Caki2 (cell line): ENCODE data around the gene ARHGAP18. TPM values are rescaled to one million over a fixed set of nuclear protein-coding genes. Genes with fewer than 3 reads are reported as not detected.

Source experiments
- DNase-seq: peaks from one replicate; pipeline ENCODE4 v3.0.0-alpha.2; 2015; ENCODE audit warnings: low read depth
- in situ Hi-C: cut with HindIII; loops from 2 replicates; pipeline ENCODE4 v1.10.0; 2016; ENCODE audit warnings: low sequenced_read_pairs, low pct_unique_long_range_greater_than_20kb, mixed read lengths
- total RNA-seq: library from RNA; depleted of rRNA; stranded (reverse); fragments of >200 nt; shearing (Covaris generic); gene quantifications from 2 replicates; pipeline ENCODE4 v1.2.3, GENCODE V29; 2014; ENCODE audit warnings: low replicate concordance; rRNA removed

ARHGAP18 gene
- total RNA-seq, 1 experiment from 2014 or later = 17.3 TPM

- DNase-seq = no peak
- in situ Hi-C loops = no loop called here
Observed at GRCh38 chr6:129542705-129543104, 167.3 kb downstream of the ARHGAP18 start.

DNA sequence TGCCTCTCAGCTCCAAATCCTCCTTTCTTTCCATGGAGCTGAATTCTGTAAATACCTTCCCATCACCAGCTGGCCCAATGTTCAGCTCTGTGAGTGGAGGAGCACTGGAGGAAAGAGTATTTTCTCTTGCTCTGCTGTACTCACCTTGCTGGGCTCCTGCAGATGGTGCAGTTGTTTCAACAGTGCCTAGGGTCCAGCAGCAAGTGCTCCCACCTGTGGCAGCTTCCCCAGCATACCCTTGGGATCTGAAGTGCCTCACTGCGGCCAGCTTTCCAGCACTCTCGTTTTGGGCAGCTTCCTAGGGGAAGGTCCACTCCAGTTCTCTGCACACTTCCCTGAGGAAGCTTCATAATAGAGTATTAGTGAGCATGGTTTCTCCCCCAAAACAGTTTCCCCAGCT, 170.9 kb downstream of the ARHGAP18 start:
- in situ Hi-C loops = no loop called here

GRCh38 chr6:129536271-129536670, 173.7 kb downstream of the ARHGAP18 start:
- no peak for DNase-seq
- in situ Hi-C loops = no loop called here

More for the DNA sequence above, 170.9 kb downstream of the ARHGAP18 start:
- DNase-seq = no peak

DNA sequence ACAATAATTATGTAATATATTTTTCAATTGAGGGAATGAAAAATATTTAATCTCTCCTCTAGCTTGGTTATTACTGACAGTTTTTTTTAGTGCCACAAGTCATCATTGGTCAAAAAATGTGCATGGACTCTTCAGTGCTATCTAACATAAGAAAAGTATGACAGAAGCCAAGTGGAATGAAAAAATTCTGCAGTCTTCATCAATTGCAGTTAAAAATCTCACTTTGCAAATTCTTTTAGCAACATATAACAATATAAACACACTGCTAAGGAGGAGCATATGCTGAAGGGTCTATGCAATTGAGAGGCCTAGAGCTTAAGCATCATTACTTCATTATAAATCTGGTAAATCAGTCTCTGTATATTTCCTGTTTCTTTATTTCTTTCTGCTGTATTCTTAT, 175.1 kb downstream of the ARHGAP18 start:
- in situ Hi-C loops = no loop called here

More for the DNA sequence above, 175.1 kb downstream of the ARHGAP18 start:
- DNase-seq = no peak

Other genes starting within 250 kb of the ARHGAP18 start
- gene TMEM244, start 151.1 kb upstream of the ARHGAP18 start, total RNA-seq = not detected in 2 replicates